ENCODE measurements around the gene IL21R.
A peak's percentile ranks its signal among the peaks of the same experiment; 100 is the strongest.

The IL21R gene

GRCh38 chr16:27401768-27402568 lies at the start of gene IL21R:
IL21R (plus strand) TSS chr16:27402174; CDS start chr16:27430072, 27,898 bp downstream.
- no peak for DNase-seq

- DNase-seq, result no peak
These were observed 48.1 kb upstream of the IL21R start for GRCh38 chr16:27353853-27354252.

- no peak for DNase-seq
These were observed 46.4 kb upstream of the IL21R start for GRCh38 chr16:27355610-27356009.

- no peak for DNase-seq
These were observed 45.2 kb upstream of the IL21R start for GRCh38 chr16:27356794-27357193.

GRCh38 chr16:27359051-27359450 lies 42.9 kb upstream of the IL21R start:
- DNase-seq, result no peak

- no peak for DNase-seq
These were observed 42.4 kb upstream of the IL21R start for GRCh38 chr16:27359615-27360014.

GRCh38 chr16:27361987-27362386 lies 40.0 kb upstream of the IL21R start:
- DNase-seq, result no peak

- DNase-seq, result no peak
These were observed 39.3 kb upstream of the IL21R start for GRCh38 chr16:27362570-27363245.

- no peak for DNase-seq
These were observed 38.7 kb upstream of the IL21R start for GRCh38 chr16:27363246-27363632.

- DNase-seq, result no peak
These were observed 38.2 kb upstream of the IL21R start for GRCh38 chr16:27363797-27364196.

GRCh38 chr16:27364493-27365141 lies 37.4 kb upstream of the IL21R start:
- DNase-seq, result no peak

GRCh38 chr16:27365142-27366089 lies 36.6 kb upstream of the IL21R start:
- DNase-seq, result peak; percentile 31 to 38

GRCh38 chr16:27366687-27367460 lies 35.1 kb upstream of the IL21R start:
- no peak for DNase-seq

- peak in 1 of 2 experiments; percentile 21 for DNase-seq
These were observed 34.3 kb upstream of the IL21R start for GRCh38 chr16:27367461-27368357.

GRCh38 chr16:27368358-27368722 lies 33.6 kb upstream of the IL21R start:
- DNase-seq, result no peak

GRCh38 chr16:27369806-27370205 lies 32.2 kb upstream of the IL21R start:
- no peak for DNase-seq

GRCh38 chr16:27370318-27370717 lies 31.7 kb upstream of the IL21R start:
- no peak for DNase-seq

- no peak for DNase-seq
These were observed 28.7 kb upstream of the IL21R start for GRCh38 chr16:27373312-27373711.

GRCh38 chr16:27374221-27374803 lies 27.7 kb upstream of the IL21R start:
- no peak for DNase-seq

GRCh38 chr16:27374804-27375425 lies 27.1 kb upstream of the IL21R start:
- peak; percentile 46 to 64 for DNase-seq
